ENCODE results near the gene JAML. TPM values are rescaled to one million over a fixed set of nuclear protein-coding genes. Genes with fewer than 3 reads are reported as not detected.
A peak's percentile ranks its signal among the peaks of the same experiment; 100 is the strongest.

JAML gene
- total RNA-seq, 1 donor from 2014 or later: not detected

DNA sequence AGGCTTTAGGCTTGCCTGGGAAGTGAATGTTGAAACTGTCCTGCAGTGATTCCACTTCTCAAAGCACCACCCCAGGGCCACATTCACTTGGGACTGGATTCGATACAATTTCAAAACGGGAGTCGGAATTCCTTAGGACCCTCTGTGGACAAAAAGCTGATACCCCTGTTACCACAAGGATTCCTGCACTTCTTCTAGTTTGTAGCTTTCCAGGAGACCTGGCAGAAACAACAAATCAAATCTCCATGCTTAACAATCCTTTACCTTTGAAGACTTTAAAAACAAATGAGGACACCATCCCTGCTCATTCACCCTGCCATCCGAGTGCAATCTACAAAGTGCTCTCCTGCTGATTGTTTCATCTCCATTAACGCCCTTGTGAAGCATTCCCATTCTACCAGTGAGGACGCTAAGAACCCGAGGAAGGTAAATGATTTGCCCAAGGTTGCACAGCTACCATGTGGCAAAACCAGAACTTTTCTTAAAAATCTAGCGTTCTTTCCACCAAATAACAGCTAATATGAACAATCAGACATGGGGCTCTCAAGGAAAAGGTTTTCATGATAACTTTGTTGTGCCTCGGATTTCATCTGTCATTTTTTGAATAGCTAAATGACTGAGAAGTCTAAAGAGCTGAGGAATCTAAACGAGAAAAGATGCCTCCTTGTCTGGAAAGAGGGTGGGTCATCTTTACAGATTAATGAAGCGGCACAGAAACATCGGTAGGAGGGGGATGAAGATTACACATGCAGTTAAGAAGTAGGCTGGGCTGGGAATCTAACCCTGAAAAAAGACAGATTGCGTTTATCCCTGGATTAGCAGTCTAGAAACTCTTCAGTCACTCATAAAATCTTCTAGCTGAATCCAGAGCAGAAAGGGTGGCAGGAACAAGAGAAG, 40.0 kb upstream of the JAML start:
- Histone ChIP-seq H3K27ac (peak overlapping the region in 1 of 2 donors; percentile 14), H3K9me3 (no peaks in the 10 kb centered on the region), H3K4me3 (peak overlapping the region; percentile 30 to 45), H3K36me3 (no peaks in the 10 kb centered on the region), H3K4me1 (no peaks in the 10 kb centered on the region), H3K27me3 (no peaks in the 10 kb centered on the region)
- TF ChIP-seq, protein P1, sequence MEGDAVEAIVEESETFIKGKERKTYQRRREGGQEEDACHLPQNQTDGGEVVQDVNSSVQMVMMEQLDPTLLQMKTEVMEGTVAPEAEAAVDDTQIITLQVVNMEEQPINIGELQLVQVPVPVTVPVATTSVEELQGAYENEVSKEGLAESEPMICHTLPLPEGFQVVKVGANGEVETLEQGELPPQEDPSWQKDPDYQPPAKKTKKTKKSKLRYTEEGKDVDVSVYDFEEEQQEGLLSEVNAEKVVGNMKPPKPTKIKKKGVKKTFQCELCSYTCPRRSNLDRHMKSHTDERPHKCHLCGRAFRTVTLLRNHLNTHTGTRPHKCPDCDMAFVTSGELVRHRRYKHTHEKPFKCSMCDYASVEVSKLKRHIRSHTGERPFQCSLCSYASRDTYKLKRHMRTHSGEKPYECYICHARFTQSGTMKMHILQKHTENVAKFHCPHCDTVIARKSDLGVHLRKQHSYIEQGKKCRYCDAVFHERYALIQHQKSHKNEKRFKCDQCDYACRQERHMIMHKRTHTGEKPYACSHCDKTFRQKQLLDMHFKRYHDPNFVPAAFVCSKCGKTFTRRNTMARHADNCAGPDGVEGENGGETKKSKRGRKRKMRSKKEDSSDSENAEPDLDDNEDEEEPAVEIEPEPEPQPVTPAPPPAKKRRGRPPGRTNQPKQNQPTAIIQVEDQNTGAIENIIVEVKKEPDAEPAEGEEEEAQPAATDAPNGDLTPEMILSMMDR (IDR thresholded peaks at IDR 0.05): no peak
- intact Hi-C loops (cut with DNase I): no loop called here
- DNase-seq (ENCODE audit: low spot score in 2 of 2): no peak

DNA sequence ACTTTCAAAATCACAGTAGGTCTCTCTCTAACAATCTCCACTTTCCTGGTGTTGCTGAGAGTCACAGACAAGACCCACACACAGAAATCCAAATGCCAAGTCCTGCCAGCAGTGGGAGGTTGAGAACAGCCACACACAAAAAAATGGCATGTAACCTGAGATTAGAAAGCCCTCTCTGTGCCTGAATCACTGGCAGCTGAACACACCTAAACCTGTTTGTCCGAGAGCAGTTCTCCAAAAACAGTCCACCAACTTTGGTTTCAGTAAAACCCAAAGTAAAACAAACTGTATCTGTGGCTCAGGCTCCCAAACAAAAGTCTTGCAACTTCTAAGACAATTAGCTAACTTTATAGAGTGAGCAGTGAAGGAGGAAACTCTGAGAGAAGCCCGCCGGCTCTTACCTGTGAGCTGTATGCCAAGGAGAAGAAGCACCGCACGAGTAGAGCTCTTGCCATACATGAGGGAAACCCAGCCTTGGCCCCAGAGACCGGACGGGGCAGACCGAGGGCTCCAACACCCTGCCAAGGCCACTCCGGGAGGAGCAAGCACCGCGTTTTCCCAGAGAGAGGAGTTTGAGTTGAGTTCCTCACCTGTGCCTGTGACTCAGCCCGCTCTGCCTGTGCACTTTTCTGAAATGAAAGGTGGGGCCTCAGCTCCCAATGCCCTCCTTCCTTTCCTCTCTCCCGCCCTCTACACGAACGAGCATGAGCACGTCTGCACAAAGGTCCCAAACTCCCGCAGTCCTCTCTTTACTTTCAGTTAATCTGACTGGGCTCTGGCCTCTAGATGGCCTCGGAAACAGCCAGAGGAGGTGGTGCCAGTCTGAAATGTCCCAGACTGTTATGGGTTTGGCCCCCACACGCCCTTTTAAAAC, 39.1 kb upstream of the JAML start, which contains the start of gene MPZL2:
Gene MPZL2, minus strand, starts transcription at position 603 of the 874 bp plus-strand sequence. Its CDS starts 144 bp downstream, at position 459.
- no peak for DNase-seq (ENCODE audit: low spot score in 2 of 2)
- Histone ChIP-seq H3K4me3 (peak within 1 kb of the TSS; percentile 30 to 45), H3K4me1 (no peaks in the 10 kb centered on the region), H3K9me3 (no peaks in the 10 kb centered on the region), H3K27me3 (no peaks in the 10 kb centered on the region), H3K36me3 (no peaks in the 10 kb centered on the region), H3K27ac (no peak within 1 kb of the TSS)
- intact Hi-C loops (cut with DNase I): no loop called here
- TF ChIP-seq, protein P1 (IDR thresholded peaks at IDR 0.05): no peak

DNA sequence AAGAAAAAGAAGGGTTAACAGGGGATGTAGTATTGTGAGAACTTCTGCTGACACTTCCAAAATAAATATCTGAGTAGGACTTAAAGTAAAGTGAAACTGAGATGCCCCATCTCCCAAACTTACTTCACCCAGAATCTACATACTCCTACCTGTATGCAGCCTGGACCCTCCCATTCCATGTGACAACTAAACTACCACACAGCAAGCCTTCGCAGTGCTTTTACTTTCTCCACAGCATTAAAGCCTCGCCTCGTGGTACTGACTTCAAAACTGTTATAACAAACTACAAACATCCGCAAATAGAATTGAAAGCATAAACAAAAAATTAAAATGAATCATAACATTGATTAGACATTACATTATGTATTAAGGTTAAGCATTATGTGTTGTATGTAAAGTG, 38.3 kb upstream of the JAML start:
- TF ChIP-seq, protein P1 (IDR thresholded peaks at IDR 0.05): no peak
- Histone ChIP-seq H3K9me3 (no peaks in the 10 kb centered on the region), H3K4me1 (no peaks in the 10 kb centered on the region), H3K36me3 (no peaks in the 10 kb centered on the region), H3K4me3 (no peak overlapping the region), H3K27ac (no peak overlapping the region), H3K27me3 (no peaks in the 10 kb centered on the region)
- DNase-seq (ENCODE audit: low spot score in 2 of 2): no peak
- intact Hi-C loops (cut with DNase I): no loop called here

DNA sequence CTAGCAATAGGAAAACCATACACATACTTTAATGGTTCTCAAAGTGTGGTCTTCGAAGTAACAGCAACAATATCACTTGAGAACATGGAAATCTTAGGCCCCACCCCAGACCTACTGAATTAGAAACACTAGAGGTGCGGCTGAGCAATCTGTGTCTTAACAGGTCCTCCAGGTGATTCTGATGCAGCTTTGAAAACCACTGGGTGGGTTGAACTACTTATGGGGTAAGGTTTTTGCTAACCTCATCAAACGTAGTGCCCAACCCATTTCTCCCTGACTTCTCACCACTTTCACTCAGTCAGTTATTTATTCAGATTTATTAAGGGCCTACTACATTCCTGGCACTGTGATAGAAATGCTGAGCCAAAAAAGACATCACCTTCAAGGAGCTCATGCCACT, 35.5 kb upstream of the JAML start:
- no peak overlapping the region for H3K4me3 ChIP-seq
- DNase-seq (ENCODE audit: low spot score in 2 of 2): no peak
- H3K27me3 ChIP-seq: no peaks in the 10 kb centered on the region
- TF ChIP-seq, protein P1 (IDR thresholded peaks at IDR 0.05): no peak
- no peaks in the 10 kb centered on the region for H3K9me3 ChIP-seq
- no peaks in the 10 kb centered on the region for H3K36me3 ChIP-seq
- H3K27ac ChIP-seq: no peak overlapping the region
- no peaks in the 10 kb centered on the region for H3K4me1 ChIP-seq
- intact Hi-C loops (cut with DNase I): no loop called here

DNA sequence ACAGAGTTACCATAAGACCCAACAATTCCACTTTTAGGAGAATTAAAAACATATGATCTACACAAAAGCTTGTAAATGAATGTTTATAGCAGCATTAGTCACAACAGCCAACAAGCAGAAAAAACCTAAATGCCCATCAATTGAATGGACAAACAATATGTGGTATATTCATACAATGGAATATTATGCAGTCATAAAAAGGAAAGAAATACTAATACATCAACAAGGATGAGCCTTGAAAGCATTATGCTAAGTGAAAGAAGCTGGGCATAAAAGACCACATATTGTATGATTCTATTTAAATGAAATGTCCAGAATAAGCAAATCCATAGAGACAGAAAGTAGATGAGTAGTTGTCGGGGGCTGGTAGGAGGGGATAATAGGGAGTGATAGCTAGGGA, 34.3 kb upstream of the JAML start:
- Histone ChIP-seq H3K27me3 (no peaks in the 10 kb centered on the region), H3K36me3 (no peaks in the 10 kb centered on the region), H3K4me3 (no peak overlapping the region), H3K27ac (no peak overlapping the region), H3K4me1 (no peaks in the 10 kb centered on the region), H3K9me3 (no peaks in the 10 kb centered on the region)
- no peak for DNase-seq (ENCODE audit: low spot score in 2 of 2)
- intact Hi-C loops (cut with DNase I): no loop called here
- TF ChIP-seq, protein P1 (IDR thresholded peaks at IDR 0.05): no peak

All from ascending aorta (tissue), 2 donors.